HG03175 (cell line): ENCODE results near the gene PYGB.
"Not testable (repeated sequence)": the region's sequence is repeated elsewhere in the genome, so short reads cannot be mapped to it uniquely, and the experiment has no call there.

Experiments
- ATAC-seq: cut with Tn5 transposase; IDR thresholded peaks from one replicate; pipeline ENCODE4 v1.9.1; 2021; ENCODE audit warnings: mild to moderate bottlenecking, moderate library complexity; ENCODE audit not compliant: unreplicated experiment

The PYGB gene

DNA sequence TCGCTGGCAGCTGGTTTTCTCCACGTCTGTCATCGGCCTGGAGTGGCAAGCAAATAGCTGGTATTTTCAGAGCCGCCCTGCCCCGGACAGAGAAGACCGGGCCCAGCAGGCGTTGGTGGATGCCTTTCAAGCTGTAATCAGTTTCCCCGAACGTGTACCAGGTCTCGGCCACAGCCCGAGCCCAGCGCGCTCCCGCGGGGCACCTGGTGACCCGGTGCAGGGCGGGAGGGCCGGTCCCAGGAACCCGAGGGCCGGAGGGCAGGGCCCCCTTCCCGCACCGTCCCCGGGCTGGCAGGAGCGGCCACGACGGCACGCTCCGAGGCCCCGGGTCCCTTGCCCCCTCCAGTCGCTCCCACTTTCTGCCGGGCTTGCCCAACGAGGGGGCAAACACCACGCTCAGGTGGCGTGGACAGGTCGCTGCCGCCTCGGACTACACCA, 348 bp upstream of the PYGB start:
- peak; percentile 28 for ATAC-seq

DNA sequence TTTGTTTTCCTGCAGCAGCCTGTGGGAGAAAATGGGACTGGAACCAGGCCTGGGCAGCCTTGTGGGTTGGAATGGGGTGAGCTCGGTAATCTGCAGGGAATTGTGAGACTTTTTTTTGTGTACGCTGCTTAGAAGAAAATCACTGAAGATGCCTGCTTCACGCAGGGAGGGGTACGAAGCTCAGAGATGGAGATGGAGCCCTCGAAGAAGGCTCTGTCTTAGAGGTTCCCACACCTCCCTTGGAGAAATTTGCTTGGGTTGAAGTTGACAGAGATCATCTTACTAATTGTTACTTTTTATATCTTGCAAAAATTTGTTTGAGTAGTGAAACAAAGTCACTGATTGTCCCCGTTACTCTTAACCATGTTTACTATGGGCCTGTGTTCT, 894 bp downstream of the PYGB start:
- no peak for ATAC-seq

DNA sequence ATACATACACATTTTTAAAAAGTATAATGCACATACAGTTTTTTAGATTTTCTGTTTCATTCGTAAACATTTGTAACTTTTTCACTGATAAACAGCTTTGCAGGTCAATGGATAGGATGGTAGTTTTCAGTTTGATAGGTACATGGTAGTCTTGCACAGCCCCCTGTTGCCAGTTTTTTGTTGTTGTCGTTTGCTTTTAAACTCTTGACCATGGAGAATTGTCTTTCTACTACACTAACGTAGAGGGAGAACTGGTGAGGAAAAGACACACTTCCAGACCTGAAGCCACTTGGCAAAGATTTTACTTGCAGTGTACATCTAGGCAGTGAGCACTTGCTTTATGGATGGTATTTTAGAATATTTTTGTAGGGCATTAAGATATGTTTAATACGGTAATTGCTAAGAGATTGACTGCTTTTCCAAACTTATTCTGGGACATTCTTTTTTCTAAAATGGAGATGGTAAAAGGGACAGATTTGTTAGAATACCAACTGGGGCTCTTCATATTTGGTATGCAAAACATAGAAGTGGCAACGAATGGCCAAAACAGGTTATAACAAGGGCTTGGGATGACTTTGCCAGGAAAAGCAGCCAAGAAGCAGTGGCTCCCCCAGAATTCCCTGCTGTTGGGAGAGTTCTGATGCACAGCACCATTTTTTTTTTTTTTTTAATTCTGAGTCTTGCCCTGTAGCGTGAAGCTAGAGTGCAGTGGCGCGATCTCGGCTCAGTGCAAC, 1.5 kb downstream of the PYGB start:
- ATAC-seq = no peak

DNA sequence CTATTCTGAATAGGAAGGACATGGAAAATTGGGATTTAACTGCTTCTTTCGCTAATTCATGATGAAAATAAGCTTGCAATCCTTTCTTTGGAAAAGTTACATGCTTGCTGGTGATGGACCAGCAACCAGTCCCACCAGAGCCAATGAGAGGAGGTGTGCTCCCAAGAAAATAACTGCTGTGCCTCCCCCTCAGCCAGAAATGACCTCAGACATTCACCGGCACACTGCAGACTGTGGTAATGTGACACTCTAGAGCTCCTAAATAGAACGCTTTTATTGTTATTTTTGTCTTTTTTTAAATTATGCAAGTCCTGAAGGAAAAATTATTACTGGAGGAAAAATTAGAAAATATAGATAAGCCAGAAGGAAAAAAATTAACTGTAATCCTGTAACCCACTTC, 2.6 kb downstream of the PYGB start:
- no peak for ATAC-seq

DNA sequence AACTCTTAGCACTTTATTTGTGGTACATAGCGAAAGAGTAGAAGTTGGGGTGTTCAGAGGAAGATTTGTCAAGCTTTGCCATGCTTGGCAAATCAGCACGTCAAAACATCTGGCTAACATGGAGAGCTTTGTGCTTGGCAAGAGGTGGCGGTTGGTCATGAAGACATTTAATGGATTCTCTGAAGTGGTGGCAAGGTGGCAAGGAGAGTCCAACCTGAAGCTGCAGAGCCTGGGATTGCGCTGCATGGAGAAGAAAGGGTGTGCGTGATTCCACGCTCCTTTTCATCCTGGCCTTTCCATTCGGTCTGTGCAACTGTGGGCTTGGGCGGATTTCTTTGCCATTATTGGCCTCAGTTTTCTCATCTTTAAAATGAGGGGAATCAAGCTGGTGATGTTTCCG, 3.1 kb downstream of the PYGB start:
- ATAC-seq = no peak

DNA sequence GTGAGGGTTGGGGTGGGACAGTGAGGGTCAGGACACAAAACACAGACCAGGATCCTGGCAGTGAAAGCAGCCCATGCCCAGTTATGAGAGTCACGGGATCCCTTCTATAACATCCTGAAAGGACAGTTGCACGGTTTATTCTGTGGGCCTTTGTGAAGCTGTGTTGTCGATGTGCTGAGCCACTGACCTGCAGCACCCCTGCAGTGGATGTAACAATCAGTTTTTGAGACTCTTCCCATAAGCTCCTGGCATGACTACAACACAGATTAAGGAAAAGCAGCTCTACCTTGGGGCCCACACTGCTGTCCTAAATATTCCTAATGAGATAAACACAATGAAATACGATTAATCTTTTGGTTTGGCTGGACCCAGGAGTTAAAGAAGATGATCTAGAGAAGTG, 3.7 kb downstream of the PYGB start:
- no peak for ATAC-seq

DNA sequence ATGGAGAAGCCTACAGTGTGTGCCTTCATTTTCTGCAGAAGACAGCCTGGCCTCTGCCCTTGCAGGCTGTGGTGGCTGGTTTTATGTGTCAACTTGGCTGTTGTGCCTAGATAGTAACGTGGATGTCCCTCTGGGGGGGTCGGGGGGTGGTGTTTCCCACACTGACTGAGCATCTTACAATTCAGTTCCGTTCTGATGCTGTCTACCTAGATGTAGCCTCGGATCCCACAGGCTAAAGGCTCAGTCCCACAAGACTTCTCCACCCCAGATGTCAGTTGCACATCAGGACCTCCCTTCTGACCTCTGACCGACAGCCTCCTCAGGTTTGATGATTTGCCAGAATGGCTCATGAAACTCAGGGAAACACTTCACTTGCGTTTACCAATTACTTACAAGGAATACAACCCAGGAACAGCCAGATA, 4.4 kb downstream of the PYGB start:
- ATAC-seq = no peak

DNA sequence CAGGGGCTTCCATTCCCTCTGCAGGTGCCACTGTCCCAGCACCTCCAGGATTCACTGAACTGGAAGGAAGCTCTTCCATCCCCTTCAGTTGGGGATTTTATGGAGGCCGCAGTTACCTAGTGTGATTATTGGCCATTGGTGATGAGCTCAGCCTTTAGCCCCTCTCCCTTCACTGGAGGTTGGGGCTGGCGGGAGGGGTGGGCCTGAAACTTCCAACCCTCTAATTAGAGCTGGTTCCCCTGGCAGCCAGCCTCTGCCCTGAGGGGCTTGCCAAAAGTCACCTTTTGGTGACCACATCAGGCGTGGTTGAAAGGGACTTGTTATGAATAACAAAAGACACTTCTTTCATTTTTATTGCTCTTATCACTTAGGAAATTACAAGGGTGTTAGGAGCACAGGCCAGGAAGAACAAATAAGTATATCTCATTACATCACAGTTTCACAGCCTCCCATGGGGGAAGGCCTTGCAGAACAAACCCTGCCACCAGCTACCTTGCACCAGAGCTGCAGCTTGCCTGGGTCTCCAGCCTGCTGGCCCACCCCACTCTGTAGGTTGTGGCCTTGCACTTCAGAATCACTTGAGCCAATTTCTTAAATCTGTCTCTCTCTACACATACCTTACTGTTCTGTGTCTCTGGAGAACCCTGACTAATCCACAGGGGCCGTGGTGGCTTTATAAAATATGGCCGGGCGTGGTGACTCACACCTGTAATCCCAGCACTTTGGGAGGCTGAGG, 5.0 kb downstream of the PYGB start:
- ATAC-seq = no peak

DNA sequence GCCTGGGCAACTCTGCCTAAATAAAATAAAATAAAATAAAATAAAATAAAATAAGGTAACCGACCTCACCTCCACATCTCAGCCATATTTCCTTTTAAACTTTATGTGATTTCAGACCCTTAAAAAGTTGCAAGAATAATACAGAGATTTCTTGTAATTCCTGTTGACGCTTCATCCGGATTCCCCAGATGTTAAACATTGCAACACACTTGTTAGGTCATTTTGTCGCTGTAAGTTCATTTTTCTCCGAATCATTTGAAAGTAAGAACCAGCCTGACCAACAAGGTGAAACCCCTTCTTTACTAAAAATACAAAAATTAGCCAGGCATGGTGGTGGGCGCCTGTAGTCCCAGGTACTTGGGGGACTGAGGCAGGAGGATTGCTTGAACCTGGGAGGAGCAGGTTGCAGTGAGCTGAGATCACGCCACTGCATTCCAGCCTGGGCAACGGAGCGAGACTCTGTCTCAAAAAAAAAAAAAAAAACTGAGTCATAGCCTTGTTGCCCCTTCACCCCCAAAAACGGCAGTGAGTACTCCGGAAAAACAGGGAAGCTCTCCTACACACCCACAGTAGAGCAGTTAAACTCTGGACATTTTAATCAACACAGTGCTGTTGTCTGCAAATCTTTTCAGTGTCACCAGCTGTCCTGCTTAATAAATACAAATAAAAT, 5.9 kb downstream of the PYGB start:
- no peak for ATAC-seq

DNA sequence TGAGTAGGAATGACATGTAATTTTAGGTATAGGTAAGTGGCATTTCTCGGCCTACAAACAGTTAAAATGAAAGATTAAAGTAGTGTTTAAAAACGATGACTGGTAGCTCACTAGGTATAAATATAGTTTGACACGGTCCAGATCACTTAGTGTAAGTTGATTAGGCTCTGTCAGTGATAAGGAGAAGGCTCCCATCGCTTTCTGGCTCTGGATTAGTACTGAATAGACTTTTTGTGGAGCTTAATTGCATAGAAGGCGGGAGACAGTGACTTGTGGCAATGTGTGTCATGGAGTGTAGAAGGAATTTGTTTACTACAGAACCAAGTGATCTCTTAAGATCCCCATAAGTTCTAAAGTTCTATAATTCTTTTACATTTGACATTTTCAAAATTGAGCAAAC, 6.7 kb downstream of the PYGB start:
- no peak for ATAC-seq

DNA sequence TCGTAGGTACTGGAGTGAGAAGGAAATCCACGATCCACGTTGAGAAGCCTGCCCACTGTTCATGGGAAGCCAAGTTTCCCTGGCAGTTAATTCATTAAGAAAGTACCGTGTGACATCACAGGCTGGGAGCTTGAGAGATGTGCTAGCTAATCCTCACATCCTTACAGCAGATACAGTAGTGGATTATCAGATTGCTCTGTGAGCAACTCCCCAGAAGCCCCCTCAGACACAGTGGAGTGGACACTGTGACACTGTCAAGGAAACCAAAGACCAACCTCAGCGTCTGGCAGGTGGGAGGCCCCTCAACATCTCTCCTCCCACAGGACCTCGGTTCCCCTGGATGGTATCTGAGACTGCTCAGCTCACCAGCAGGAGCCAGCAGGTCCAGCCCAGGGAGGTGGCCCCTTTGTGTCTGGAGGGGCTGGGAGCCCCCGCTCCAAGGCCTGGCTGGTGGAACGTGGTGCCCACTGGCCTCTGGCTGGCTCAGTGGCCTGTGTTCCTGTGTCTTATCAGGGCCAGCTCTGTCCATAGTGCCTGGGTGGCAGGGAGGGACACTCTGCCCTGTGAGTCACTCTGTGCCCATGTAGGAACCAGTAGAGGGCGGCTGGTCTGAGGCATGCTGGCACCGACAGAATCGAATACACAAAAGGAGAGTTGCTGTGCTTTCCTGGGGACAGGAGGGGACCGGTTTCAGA, 7.2 kb downstream of the PYGB start:
- no peak for ATAC-seq

DNA sequence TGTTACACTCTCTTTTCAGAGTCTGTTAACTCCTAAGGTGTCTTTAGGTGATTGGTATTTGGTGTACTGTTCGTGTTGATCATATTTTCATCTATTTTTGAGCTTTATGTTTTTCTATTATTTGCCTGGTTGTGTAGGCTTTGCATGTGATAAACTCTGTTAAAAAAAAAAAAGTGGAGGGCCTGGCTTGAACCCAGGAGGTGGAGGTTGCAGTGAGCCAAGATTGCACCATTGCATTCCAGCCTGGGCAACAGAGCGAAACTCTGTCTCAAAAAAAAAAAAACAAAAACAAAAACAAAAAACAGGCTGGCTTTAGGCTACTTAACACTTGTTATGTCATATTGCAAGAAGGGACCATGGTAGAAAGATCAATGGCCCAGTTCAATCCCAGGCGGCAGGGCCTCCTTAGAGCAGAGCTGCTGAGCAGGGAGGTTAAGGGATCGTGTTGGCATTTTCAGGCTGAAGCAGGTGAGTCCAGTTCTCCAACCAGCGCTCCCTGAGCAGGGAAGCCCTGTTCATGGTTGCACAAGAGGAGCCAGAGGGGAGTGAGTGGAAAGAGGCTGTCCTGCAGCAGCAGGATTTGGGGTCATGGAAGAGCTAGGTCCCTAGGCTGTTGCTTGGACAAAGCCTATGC, 8.5 kb downstream of the PYGB start:
- no peak for ATAC-seq

DNA sequence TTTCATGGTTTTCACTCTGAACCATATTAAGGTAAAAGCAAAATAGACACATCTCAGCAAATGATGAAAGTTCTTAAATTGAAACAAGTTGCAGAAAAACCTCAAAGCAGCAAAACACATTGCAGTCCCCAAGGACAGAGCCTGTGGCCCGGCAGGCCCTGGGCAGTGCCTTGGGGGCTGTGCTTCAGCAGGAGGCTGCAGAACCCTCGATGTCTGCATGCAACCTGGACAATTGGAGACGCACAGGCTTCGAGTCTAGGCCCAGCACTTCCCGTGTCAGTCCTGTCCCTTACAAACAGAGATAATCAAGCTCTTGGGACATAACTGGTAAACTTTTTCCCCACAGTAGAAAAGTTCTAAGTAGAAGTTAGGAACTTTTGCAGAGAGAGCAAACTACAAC, 9.2 kb downstream of the PYGB start:
- ATAC-seq = no peak

DNA sequence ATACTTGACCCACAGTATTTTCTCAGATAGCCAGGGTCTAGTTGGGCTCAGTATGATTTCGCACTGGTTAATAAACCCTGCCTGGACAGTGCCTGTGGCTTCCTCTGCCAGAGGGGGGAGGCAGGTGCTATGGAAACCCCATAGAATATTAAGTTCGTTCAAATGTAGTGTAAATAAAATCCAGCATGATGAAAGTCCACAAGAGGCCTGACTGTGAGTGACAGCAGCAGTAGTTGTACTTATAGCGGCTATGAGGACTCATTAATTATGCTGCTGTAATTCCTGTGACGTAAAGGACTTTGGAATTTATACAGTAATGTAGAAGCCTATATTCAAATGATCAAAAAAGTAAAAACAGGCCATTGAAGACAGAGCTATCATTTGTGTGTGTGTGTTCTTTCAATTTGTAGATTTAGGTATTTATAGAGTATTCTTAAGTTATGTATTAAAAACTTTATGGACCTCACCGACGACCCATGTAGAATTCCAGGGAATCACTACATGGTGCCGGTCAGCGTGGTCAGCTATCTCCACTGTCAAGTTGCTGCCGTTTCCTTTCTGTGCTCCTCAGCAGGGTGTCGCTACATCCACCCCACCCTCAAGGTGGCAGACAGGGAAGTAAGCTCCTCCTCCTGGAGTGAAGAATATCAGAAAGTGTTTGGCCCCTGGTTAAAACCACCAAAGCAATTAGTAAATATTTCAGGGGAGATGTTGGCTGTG, 10.0 kb downstream of the PYGB start:
- no peak for ATAC-seq

DNA sequence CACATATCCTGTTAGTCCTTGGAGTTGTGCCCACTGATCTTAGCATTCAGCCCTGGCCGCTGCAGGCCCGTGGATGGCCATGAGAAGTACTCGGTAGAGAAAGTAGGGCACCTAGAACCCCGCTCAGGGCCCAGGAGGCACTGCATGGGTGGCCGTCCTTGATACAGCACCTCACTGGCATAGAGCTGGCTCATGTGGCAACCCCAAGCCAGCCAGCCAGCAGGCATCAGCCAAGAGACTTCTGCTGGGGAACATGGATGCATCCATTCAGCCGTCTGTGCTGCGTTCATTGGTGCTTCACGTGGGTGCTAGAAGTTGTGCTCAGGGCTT, 10.6 kb downstream of the PYGB start:
- ATAC-seq = no peak

DNA sequence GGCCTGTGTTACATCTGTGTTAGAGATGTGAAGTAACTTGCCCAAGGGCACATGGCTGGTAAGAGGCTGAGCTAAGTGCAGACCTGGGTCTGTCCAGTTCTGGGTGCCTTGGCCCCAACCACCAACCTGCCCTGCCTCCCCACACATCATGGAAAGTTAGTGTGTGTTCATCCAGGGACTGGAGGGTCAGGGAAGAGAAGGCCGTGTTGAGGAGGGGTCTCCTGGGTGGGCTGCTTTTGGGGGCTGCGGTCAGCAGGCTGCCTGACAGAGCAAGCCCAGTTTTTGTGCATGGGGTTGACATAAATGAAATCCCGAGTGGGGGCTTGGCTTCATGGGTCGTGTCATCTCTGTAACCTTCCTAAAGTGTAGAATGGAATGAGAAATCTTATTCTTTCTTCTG, 10.9 kb downstream of the PYGB start:
- ATAC-seq = no peak

DNA sequence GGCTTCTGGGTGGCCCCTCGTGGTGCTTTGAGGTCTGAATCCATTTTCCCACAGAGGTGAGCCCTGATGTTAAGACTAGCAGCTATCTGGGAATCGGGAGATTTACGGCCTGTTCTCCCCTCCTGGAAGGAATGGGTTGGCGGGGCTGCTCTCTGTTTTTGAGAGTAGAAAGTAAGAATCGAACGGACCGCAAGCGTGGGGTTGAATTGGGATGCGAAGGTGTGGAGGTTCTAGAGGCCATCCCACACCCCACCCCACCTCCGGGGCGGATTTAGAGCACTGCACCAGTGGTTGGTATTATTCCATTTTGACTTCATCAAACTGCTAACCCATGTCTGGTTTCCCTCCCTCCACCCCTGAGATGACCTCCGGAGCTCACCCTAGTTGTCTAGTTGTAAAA, 11.5 kb downstream of the PYGB start:
- ATAC-seq = no peak

DNA sequence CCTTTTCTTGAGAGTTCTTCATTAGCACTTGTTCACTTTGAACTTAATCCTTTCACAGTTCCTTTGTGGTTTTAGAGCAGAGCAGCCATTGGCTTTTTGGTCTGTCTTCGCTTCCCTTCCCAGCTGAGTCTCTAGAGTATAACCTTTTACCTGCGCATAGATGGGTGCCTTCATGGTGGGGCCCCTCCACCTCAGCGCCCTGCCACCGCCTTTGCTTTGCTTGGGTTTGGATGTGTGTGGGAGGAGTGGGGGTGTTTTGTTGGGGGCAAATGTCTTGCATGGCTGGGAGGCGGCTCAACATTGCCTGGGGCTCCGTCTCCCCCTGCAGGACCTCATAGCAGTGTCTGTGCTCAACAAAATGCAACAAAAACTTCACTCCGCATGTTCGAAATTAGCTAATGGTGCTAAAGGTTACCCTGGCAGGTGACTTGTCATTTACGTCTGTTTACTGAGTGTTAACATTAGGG, 11.9 kb downstream of the PYGB start:
- ATAC-seq = no peak

DNA sequence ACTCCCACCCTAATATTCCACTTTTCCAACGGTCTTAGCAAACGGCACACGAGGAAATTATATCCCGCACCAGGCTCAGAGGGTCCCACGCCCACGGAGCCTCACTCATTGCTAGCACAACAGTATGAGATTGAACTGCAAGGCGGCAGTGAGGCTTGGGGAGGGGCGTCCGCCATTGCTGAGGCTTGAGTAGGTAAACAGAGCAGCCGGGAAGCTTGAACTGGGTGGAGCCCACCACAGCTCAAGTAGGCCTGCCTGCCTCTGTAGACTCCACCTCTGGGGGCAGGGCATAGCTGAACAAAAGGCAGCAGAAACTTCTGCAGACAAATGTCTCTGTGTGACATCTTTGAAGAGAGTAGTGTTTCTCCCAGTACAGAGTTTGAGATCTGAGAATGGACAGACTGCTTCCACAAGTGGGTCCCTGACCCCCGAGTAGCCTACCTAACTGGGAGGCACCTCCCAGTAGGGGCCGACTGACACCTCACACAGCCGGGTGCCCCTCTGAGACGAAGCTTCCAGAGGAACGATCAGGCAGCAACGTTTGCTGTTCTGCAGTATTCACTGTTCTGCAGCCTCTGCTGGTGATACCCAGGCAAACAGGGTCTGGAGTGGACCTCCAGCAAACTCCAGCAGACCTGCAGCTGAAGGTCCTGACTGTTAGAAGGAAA, 13.0 kb downstream of the PYGB start:
- ATAC-seq = not testable (repeated sequence)
